Lower leg skin (tissue), 3 donors: Measurements from ENCODE around the gene ARHGAP15.

Experiments
- CTCF ChIP-seq, 3 donors: fragments of 450-650 bp; IDR thresholded peaks; one replicate each; pipeline ENCODE4 v1.5.1; 2016; ENCODE audit warnings: antibody characterized with exemption in 3 of 3, mild to moderate bottlenecking in 3 of 3, moderate library complexity in 2 of 3
- POLR2A ChIP-seq, 2 donors: fragments of 450-650 bp; IDR thresholded peaks; one replicate each; pipeline ENCODE4 v1.6.1; 2016 to 2017; ENCODE audit warnings: antibody characterized with exemption in 2 of 2, mild to moderate bottlenecking in 1 of 2, moderate library complexity in 1 of 2

- TF ChIP-seq CTCF (IDR thresholded peaks at IDR 0.05) (no peak), POLR2A (IDR thresholded peaks at IDR 0.05) (no peak)
Observed at GRCh38 chr2:143157418-143157817, 28.2 kb downstream of the ARHGAP15 start.
